KMS-11 (cell line): ENCODE data around the gene KCNS1.

ENCODE experiments used
- H2AFZ ChIP-seq: fragments of 200-600 bp; sonication (generic); 2 replicates; pipeline ENCODE4 v1.6.1; 2016; ENCODE audit warnings: antibody characterized with exemption, mixed run types, low read depth
- H3K27ac ChIP-seq: fragments of 200-600 bp; sonication (generic); 2 replicates; pipeline ENCODE4 v1.6.1; 2016; ENCODE audit warnings: mild to moderate bottlenecking, mixed run types
- H3K27me3 ChIP-seq: fragments of 200-600 bp; sonication (generic); 2 replicates; pipeline ENCODE4 v1.6.1; 2017; ENCODE audit warnings: mild to moderate bottlenecking, low read depth, mixed run types, moderate library complexity; ENCODE audit not compliant: insufficient read depth
- H3K36me3 ChIP-seq: fragments of 200-600 bp; sonication (generic); 2 replicates; pipeline ENCODE4 v1.6.1; 2017; ENCODE audit warnings: mild to moderate bottlenecking, mixed run types; ENCODE audit not compliant: insufficient read depth
- H3K4me1 ChIP-seq: fragments of 200-600 bp; sonication (generic); 2 replicates; pipeline ENCODE4 v1.6.1; 2016; ENCODE audit warnings: mild to moderate bottlenecking, low read depth, mixed run types; ENCODE audit not compliant: poor library complexity, severe bottlenecking
- H3K4me2 ChIP-seq: fragments of 200-600 bp; sonication (generic); 2 replicates; pipeline ENCODE4 v1.7.0; 2016; ENCODE audit warnings: mild to moderate bottlenecking, mixed run types
- H3K4me3 ChIP-seq: fragments of 200-600 bp; sonication (generic); IDR thresholded peaks from 2 replicates; pipeline ENCODE4 v1.6.1; 2017; ENCODE audit warnings: low read depth, low read length, mixed read lengths; ENCODE audit not compliant: insufficient read depth
- H3K79me2 ChIP-seq: fragments of 200-600 bp; sonication (generic); 2 replicates; pipeline ENCODE4 v1.6.1; 2016; ENCODE audit warnings: low read depth, mixed run types; ENCODE audit not compliant: insufficient read depth
- H3K9ac ChIP-seq: fragments of 200-600 bp; sonication (generic); 2 replicates; pipeline ENCODE4 v1.6.1; 2016; ENCODE audit warnings: mild to moderate bottlenecking, mixed run types
- H4K20me1 ChIP-seq: fragments of 200-600 bp; sonication (generic); 2 replicates; pipeline ENCODE4 v1.6.1; 2016; ENCODE audit warnings: mild to moderate bottlenecking, mixed run types; ENCODE audit not compliant: insufficient read depth
- CTCF ChIP-seq: fragments of 200-600 bp; sonication (generic); conservative IDR thresholded peaks from 2 replicates; pipeline ENCODE4 v1.6.1; 2017; ENCODE audit warnings: low read depth, mild to moderate bottlenecking, antibody characterized with exemption, low read length, moderate library complexity, mixed read lengths

KCNS1 gene

DNA sequence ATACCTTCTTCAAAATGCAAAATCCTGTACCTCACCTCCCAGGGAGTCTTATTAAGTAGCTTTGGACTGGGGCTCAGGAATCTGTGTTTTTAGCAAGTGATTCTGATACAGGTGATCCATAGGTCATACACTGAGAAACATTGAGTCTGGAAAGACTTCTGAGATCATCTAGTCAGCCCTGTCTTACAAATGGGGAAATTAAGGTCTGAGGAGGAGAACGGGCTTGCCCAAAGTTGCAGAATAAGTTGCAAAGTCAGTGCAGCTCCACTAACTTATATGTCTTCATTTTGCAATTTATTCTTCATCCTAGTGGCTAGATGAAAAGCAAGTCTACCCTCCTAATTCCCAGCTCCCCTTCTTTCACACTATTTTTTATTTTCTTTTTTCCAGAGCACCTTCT lies 28.9 kb downstream of the KCNS1 start:
- H2AFZ ChIP-seq: no peak overlapping the region
- H3K4me2 ChIP-seq: peak overlapping the region; percentile 65
- H3K4me3 ChIP-seq: no peak overlapping the region
- no peak overlapping the region for H3K9ac ChIP-seq
- peaks cover 5% of the 10 kb centered on the region; the same call in 1 of the 2 replicates for H3K36me3 ChIP-seq
- TF ChIP-seq CTCF: no peak
- no peak overlapping the region for H3K27ac ChIP-seq
- no peaks in the 10 kb centered on the region for H4K20me1 ChIP-seq
- no peaks in the 10 kb centered on the region for H3K27me3 ChIP-seq
- H3K4me1 ChIP-seq: peaks cover 61% of the 10 kb centered on the region
- H3K79me2 ChIP-seq: peaks cover 7% of the 10 kb centered on the region; the same call in 1 of the 2 replicates

- Histone ChIP-seq H3K9ac (no peak overlapping the region), H3K36me3 (peaks cover 5% of the 10 kb centered on the region; the same call in 1 of the 2 replicates), H2AFZ (no peak overlapping the region), H3K4me2 (peak overlapping the region; percentile 15; the same call in 1 of the 2 replicates), H3K4me3 (no peak overlapping the region), H3K27me3 (no peaks in the 10 kb centered on the region), H3K79me2 (peaks cover 7% of the 10 kb centered on the region; the same call in 1 of the 2 replicates), H4K20me1 (no peaks in the 10 kb centered on the region), H3K27ac (no peak overlapping the region), H3K4me1 (peaks cover 66% of the 10 kb centered on the region)
- TF ChIP-seq CTCF: no peak
These were observed 29.8 kb downstream of the KCNS1 start for GRCh38 chr20:45070932-45071632.

- Histone ChIP-seq H2AFZ (no peak overlapping the region), H3K79me2 (peaks cover 23% of the 10 kb centered on the region; the same call in 1 of the 2 replicates), H3K9ac (no peak overlapping the region), H3K27ac (no peak overlapping the region), H3K4me1 (peaks cover 82% of the 10 kb centered on the region), H3K36me3 (no peaks in the 10 kb centered on the region), H4K20me1 (no peaks in the 10 kb centered on the region), H3K27me3 (no peaks in the 10 kb centered on the region), H3K4me2 (no peak overlapping the region), H3K4me3 (no peak overlapping the region)
- no peak for TF ChIP-seq CTCF
These were observed 31.7 kb downstream of the KCNS1 start for GRCh38 chr20:45069261-45069660.

DNA sequence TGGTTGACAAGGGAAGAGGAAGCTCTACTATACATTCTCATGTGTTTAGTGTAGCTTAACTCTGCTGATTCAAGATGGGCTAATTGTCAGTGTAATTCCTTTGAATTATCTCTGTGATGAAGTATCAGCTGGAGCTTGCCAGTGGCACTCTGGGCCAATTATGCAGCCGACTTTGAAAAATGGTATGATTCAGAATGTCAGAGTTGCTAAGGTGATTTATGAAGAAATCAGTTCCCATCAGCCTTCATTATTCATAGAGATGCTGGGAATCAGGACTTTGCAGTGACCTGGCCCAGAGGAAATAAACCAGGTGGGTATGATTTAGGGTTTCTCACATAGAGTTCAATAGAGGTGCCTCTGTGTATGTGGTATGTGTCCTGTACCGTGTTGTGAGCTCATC lies 33.4 kb downstream of the KCNS1 start:
- Histone ChIP-seq H3K4me1 (peaks cover 82% of the 10 kb centered on the region), H3K79me2 (peaks cover 28% of the 10 kb centered on the region; the same call in 1 of the 2 replicates), H3K27ac (no peak overlapping the region), H3K36me3 (no peaks in the 10 kb centered on the region), H3K4me2 (no peak overlapping the region), H2AFZ (no peak overlapping the region), H3K4me3 (no peak overlapping the region), H3K9ac (no peak overlapping the region), H3K27me3 (no peaks in the 10 kb centered on the region), H4K20me1 (no peaks in the 10 kb centered on the region)
- TF ChIP-seq CTCF: no peak
